Medulla oblongata (tissue), 1 donor: ENCODE results near the gene GOLGA6B.
"Not testable (repeated sequence)": the region's sequence is repeated elsewhere in the genome, so short reads cannot be mapped to it uniquely, and the experiment has no call there.

Experiments used
- DNase-seq: peaks from one replicate; pipeline ENCODE4 v3.0.0-alpha.2; 2015; ENCODE audit errors: extremely low spot score

GOLGA6B gene

GRCh38 chr15:72665706-72666105, 11.2 kb downstream of the GOLGA6B start:
- not testable (repeated sequence) for DNase-seq

GRCh38 chr15:72669803-72670202, 15.3 kb downstream of the GOLGA6B start:
- not testable (repeated sequence) for DNase-seq

DNA sequence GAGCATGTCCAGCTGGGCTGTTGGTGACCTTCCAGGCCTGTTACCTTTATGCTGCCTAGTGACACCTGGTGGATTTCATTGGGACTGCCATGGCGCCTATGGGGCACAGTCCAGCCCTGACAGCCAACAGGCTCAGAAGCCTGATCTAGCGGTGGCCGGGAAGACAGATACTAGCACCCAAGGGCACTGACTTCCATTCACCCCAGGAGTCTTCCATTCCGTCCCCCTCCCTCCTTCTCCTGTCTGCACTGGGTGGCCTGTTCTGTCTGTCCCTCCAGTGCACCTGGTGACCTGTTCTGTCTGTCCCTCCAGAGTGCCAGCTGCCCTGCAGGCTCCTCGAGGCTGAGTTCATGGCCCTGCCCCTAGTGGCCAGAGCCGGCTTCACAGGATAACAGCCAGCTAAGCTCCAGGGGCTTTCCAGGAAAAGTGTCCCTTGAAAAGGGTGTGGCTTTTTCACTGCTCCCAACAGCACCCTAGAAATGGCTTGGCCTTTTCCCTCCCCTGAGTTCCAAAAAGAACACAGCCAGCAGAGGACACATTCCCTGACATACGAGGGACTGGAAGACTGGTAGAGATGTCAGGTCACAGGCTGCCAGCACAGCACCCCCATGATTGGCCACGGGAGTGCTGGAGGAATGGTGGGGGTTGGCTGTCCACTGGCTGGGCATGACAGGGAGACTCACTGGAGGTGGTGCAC, 16.3 kb downstream of the GOLGA6B start:
- peak; percentile 77 for DNase-seq

DNA sequence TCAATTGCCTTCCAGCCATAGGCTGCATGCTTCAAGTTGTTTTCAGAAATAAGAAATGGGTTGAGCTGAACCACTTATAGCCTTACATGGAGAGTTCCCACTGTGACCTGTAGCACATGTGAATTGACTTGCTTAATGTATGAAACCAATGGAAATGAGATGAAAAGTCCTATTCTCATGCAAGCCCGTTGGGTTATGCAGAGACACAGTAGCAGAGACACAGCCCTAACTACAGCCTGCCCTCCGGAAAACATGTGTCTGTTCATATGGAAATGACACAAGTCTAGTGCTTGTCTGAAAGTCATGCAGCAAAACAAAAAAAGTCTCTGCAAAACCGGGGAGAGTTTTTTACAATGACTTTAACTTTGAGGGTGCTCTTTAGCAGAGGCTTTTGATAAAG, 17.0 kb downstream of the GOLGA6B start:
- DNase-seq: no peak

DNA sequence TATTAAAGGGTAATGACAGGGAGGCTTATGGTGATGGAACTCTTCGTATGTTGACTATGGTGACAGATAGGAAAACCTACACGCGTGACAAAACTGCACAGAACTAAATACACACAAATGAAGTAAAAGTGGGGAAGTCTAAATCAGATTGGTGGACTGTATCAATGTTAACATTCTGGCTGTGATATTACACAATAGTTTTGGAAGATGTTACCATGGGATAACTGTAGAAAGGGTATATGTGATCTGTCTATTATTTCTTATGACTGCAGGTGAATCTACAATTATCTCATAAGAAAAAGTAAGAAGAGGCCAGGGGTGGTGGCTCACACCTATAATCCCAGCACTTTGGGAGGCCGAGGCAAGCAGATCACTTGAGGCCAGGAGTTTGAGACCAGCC, 22.3 kb downstream of the GOLGA6B start:
- DNase-seq: no peak

DNA sequence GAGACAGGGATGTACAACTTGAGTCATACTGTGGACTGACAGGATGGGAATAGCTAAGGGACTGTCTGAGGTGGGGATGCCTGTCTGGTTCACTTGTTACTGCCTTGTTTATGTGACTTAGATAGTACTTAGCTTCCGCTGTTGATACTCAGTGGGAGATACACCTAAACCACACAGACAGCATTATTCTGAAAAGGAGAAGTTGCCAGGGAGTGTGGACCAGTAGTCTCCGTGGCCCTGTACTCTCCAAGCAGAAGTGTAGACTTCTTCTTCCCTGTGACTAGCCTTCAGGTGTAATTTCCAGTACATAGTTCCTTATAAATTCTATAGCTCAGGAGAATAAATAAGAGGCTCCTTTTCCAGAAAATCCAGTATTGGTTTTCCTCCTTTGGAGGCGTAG, 26.4 kb downstream of the GOLGA6B start:
- no peak for DNase-seq

DNA sequence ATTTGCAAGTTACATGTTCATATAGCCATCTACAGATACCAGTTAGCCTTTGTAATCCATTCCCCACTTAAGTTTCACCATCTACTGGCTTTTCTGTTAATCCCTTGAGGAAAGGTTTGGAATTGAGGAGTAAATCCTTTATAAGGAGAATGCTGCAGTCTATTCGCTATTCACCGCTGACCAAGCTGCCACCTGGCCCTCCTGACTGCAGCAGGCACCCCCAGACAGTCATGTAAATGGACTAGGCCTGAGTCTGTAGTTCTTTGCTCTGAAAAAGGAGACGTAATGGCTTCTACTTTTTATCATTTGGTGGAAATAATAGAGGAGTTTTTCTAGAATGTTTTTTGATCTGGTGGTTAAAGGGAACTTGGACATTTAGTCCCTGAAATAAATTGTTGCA, 28.3 kb downstream of the GOLGA6B start:
- DNase-seq: no peak

DNA sequence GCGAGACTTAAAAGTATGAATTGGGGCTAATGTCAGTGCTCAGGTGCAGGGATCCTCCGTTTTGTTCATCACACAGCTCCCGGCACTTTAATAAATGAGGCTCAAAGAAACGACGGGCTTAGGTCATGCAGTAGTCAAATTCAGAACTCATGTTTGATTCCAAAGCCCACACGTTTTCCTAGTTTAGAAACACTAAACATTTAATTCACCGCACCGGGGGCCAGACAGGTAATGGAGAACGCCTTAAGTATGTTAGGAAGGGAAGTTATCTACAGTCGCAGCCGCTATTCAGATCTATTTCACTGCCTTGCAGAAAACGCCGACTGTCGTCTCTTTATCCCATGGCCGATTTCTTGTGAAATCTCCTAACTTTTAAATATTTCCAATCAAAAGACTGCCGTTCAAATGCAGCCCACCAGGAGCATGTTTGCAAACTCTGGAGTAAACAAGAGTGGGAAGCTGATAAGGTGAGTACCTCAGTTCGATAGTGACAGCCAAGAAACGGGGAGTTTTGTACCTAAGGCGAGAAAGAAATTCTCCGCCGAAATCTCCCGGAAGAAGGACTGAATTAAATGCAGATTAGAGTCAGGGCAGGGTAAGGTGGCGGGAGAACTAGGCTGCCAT, 30.9 kb downstream of the GOLGA6B start:
- DNase-seq: peak; percentile 10

GRCh38 chr15:72685925-72686794, 31.7 kb downstream of the GOLGA6B start, which contains the start of the genes BBS4 and HIGD2B:
BBS4 (plus strand) TSS chr15:72686207; CDS start chr15:72686228, 21 bp downstream.
HIGD2B (minus strand) TSS chr15:72686182; CDS start chr15:72676374, 9,808 bp downstream.
- DNase-seq: peak; percentile 90

GRCh38 chr15:72688697-72689096, 34.2 kb downstream of the GOLGA6B start:
- no peak for DNase-seq

- DNase-seq: no peak
These were observed 36.4 kb downstream of the GOLGA6B start for GRCh38 chr15:72690938-72691337.

DNA sequence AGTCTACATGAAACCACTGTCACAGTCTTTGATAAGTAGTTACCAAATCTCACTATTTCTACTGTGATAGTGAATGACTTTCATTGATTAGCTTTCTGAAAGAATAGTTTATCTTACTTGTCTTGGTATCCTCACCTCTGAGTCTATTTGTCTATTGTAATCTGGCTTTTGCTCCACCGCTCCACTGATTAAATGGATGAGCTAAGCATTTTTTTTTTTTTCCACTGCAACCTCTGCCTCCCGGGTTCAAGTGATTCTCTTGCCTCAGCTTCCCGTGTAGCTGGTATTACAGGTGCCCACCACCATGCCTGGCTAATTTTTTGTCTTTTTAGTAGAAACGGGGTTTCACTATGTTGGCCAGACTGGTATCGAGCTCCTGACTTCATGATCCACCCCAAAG, 44.4 kb downstream of the GOLGA6B start:
- no peak for DNase-seq

GRCh38 chr15:72700076-72700475, 45.6 kb downstream of the GOLGA6B start:
- DNase-seq: no peak

- no peak for DNase-seq
These were observed 51.8 kb downstream of the GOLGA6B start for GRCh38 chr15:72706266-72706665.

DNA sequence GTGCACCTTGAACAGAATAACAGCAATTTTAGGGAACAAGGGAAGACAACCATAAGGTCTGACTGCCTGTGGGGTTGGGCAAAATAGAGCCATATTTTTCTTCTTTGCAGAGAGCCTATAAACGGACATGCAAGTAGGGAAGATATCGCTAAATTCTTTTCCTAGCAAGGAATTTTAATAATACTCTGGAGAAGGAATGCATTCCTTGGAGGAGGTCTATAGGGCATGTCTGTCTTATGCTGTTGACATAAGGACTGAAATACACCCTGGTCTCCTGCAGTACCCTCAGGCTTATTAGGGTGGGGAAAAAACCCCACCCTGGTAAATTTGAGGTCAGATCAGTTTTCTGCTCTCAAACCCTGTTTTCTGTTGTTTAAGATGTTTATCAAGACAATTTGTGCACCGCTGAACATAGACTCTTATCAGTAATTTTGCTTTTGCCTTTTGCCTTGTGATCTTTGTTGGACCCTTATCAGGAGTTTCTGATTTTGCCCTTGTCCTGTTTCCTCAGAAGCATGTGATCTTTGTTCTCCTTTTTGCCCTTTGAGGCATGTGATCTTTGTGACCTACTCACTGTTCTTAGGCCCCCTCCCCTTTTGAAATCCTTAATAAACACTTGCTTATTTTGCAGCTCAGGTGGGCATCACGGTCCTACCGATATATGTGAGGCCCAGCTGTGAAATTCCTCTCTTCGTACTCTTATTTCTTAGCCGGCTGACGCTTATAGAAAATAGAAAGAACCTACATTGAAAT, 54.2 kb downstream of the GOLGA6B start:
- not testable (repeated sequence) for DNase-seq
